Common myeloid progenitor, CD34-positive (primary cell): ENCODE measurements around the gene DARS1.

Experiments
- CTCF ChIA-PET: fragments of 350-600 bp; sonication (Branson Sonifier 250); formaldehyde crosslinking; loops from one replicate; lab custom pipeline; 2021; ENCODE audit warnings: antibody characterized with exemption; lab: Charles Lee
- POLR2A ChIA-PET: fragments of 350-600 bp; sonication (Branson Sonifier 250); formaldehyde crosslinking; loops from one replicate; lab custom pipeline; 2021; ENCODE audit warnings: antibody characterized with exemption; lab: Charles Lee
- DNase-seq, 3 donors: peaks; one replicate each; pipeline versions ENCODE4 v3.0.0 to v3.0.0-alpha.2; 2013
- H3K27ac ChIP-seq, 2 experiments: 1 replicate in 1 of 2; 2 replicates in 1 of 2; pipeline ENCODE4 v1.7.0; 2013; ENCODE audit warnings: inconsistent platforms in 2 of 2, low read length in 2 of 2, mild to moderate bottlenecking in 2 of 2, low read depth in 1 of 2, moderate library complexity in 1 of 2; ENCODE audit not compliant: severe bottlenecking in 2 of 2, insufficient read depth in 1 of 2, poor library complexity in 1 of 2
- H3K27me3 ChIP-seq, 5 experiments: replicated peaks in 2 of 5; 1 replicate in 3 of 5; 2 replicates in 2 of 5; pipeline versions ENCODE4 v1.6.1 to v1.7.0; 2013; ENCODE audit warnings: low read length in 4 of 5, mild to moderate bottlenecking in 2 of 5, moderate library complexity in 2 of 5, inconsistent platforms in 1 of 5; ENCODE audit not compliant: insufficient read depth in 5 of 5, control insufficient read depth in 4 of 5
- H3K36me3 ChIP-seq, 4 experiments: 1 replicate in 2 of 4; 2 replicates in 2 of 4; pipeline versions ENCODE4 v1.6.1 to v1.7.0; 2013; ENCODE audit warnings: low read length in 3 of 4, control low read depth in 1 of 4, mild to moderate bottlenecking in 1 of 4; ENCODE audit not compliant: control insufficient read depth in 4 of 4, insufficient read depth in 4 of 4
- H3K4me1 ChIP-seq, 4 experiments: 1 replicate in 3 of 4; 2 replicates in 1 of 4; pipeline versions ENCODE4 v1.6.1 to v1.7.1; 2013; ENCODE audit warnings: low read length in 3 of 4, mild to moderate bottlenecking in 3 of 4, control low read depth in 1 of 4, inconsistent platforms in 1 of 4, moderate library complexity in 1 of 4; ENCODE audit not compliant: control insufficient read depth in 4 of 4, insufficient read depth in 4 of 4; ENCODE audit errors: control extremely low read depth in 1 of 4
- H3K4me3 ChIP-seq, 7 experiments: 1 replicate in 4 of 7; 2 replicates in 3 of 7; pipeline versions ENCODE4 v1.5.1 to v1.7.0; 2013; ENCODE audit warnings: mild to moderate bottlenecking in 7 of 7, low read length in 6 of 7, moderate library complexity in 6 of 7, inconsistent platforms in 2 of 7, low read depth in 2 of 7, control low read depth in 1 of 7; ENCODE audit not compliant: insufficient read depth in 4 of 7, control insufficient read depth in 1 of 7; ENCODE audit errors: extremely low read depth in 1 of 7
- H3K9me3 ChIP-seq, 5 experiments: 1 replicate in 4 of 5; 2 replicates in 1 of 5; pipeline versions ENCODE4 v1.6.1 to v1.7.1; 2013; ENCODE audit warnings: low read length in 4 of 5, mild to moderate bottlenecking in 2 of 5, inconsistent platforms in 1 of 5, low read depth in 1 of 5, moderate library complexity in 1 of 5; ENCODE audit not compliant: control insufficient read depth in 4 of 5, insufficient read depth in 2 of 5; ENCODE audit errors: control extremely low read depth in 1 of 5
- WGBS: methylation state at CpG from one replicate; pipeline ENCODE4 v1.1.5; 2013; ENCODE audit not compliant: insufficient coverage; 5-methylcytosine and 5-hydroxymethylcytosine counted together

The DARS1 gene

GRCh38 chr2:135931776-135932443 lies 53.5 kb downstream of the DARS1 start:
- Histone ChIP-seq H3K4me3 (no peak overlapping the region), H3K4me1 (peaks cover 2 to 18% (median 7%) of the 10 kb centered on the region in 4 experiments), H3K27me3 (no peaks in the 10 kb centered on the region), H3K36me3 (peaks cover 13 to 30% (median 22%) of the 10 kb centered on the region in 4 experiments), H3K9me3 (no peaks in the 10 kb centered on the region), H3K27ac (peak overlapping the region in 1 of 2 experiments; percentile 27)
- ChIA-PET POLR2A (interaction anchor here (0.7 kb wide), 1 partner anchor 26 kb away, joined by 4 read pairs; no protein-coding TSS in a partner anchor), CTCF (interaction anchor here (1.6 kb wide), 1 partner anchor 446 kb away, joined by 3 read pairs; no protein-coding TSS in a partner anchor)
- peak; percentile 14 to 85 (median 82) for DNase-seq

- Histone ChIP-seq H3K9me3 (no peaks in the 10 kb centered on the region), H3K27ac (no peak overlapping the region), H3K4me3 (no peak overlapping the region), H3K36me3 (peaks cover 15 to 36% (median 20%) of the 10 kb centered on the region in 4 experiments), H3K4me1 (peaks cover 0 to 4% (median under 1%) of the 10 kb centered on the region in 4 experiments), H3K27me3 (no peaks in the 10 kb centered on the region)
- WGBS = 86% methylated on average over 1 of the region's 3 CpGs
- no peak for DNase-seq
- ChIA-PET POLR2A (no interaction called here), CTCF (no interaction called here)
These were observed 58.8 kb downstream of the DARS1 start for GRCh38 chr2:135926605-135927004.

- Histone ChIP-seq H3K4me3 (no peak overlapping the region), H3K9me3 (no peaks in the 10 kb centered on the region), H3K27ac (no peak overlapping the region), H3K36me3 (peaks cover 11 to 32% (median 15%) of the 10 kb centered on the region in 4 experiments), H3K4me1 (no peaks in the 10 kb centered on the region), H3K27me3 (no peaks in the 10 kb centered on the region)
- CTCF ChIA-PET = interaction anchor here (1.0 to 1.2 kb wide), 2 partner anchors 452 to 456 kb away, joined by 3 to 4 read pairs; no protein-coding TSS in a partner anchor
- POLR2A ChIA-PET = interaction anchor here (0.6 kb wide), 1 partner anchor 376 kb away, joined by 4 read pairs; no protein-coding TSS in a partner anchor
- WGBS = no CpG with 5 or more reads among the region's 2 CpGs
- DNase-seq = no peak
These were observed 59.9 kb downstream of the DARS1 start for GRCh38 chr2:135925571-135925970.

- Histone ChIP-seq H3K27me3 (no peaks in the 10 kb centered on the region), H3K4me1 (no peaks in the 10 kb centered on the region), H3K4me3 (no peak overlapping the region), H3K27ac (no peak overlapping the region), H3K9me3 (no peaks in the 10 kb centered on the region), H3K36me3 (peaks cover under 1 to 17% (median 4%) of the 10 kb centered on the region in 4 experiments)
- CTCF ChIA-PET = interaction anchor here (1.5 to 7.4 kb wide), 3 partner anchors 18 to 467 kb away, joined by 4 to 238 read pairs (median 19); no protein-coding TSS in a partner anchor
- DNase-seq = peak; percentile 62 to 79 (median 72)
- POLR2A ChIA-PET = no interaction called here
- WGBS = 87% methylated on average over 2 of the region's 3 CpGs
These were observed 69.2 kb downstream of the DARS1 start for GRCh38 chr2:135916207-135916606.

- no CpG with 5 or more reads among the region's 3 CpGs for WGBS
- CTCF ChIA-PET = interaction anchor here (0.9 to 7.4 kb wide), 19 partner anchors 10 to 509 kb away, joined by 3 to 238 read pairs (median 4); no protein-coding TSS in a partner anchor
- Histone ChIP-seq H3K4me1 (no peaks in the 10 kb centered on the region), H3K27me3 (no peaks in the 10 kb centered on the region), H3K4me3 (no peak overlapping the region), H3K36me3 (peaks cover 4 to 24% (median 13%) of the 10 kb centered on the region in 4 experiments), H3K27ac (peak overlapping the region in 1 of 2 experiments; percentile 19), H3K9me3 (no peaks in the 10 kb centered on the region)
- no peak for DNase-seq
- POLR2A ChIA-PET = no interaction called here
These were observed 70.9 kb downstream of the DARS1 start for GRCh38 chr2:135914485-135914884.

GRCh38 chr2:135913727-135914365 lies 71.6 kb downstream of the DARS1 start:
- H3K27me3 ChIP-seq = no peaks in the 10 kb centered on the region
- DNase-seq = peak; percentile 57 to 84 (median 71)
- CTCF ChIA-PET = interaction anchor here (0.6 to 7.4 kb wide), 21 partner anchors 10 to 1340 kb away, joined by 3 to 238 read pairs (median 4); no protein-coding TSS in a partner anchor
- no peak overlapping the region for H3K4me3 ChIP-seq
- WGBS = 100% methylated on average over 1 of the region's 5 CpGs
- H3K4me1 ChIP-seq = no peaks in the 10 kb centered on the region
- no peaks in the 10 kb centered on the region for H3K9me3 ChIP-seq
- H3K36me3 ChIP-seq = peaks cover 4 to 27% (median 15%) of the 10 kb centered on the region in 4 experiments
- H3K27ac ChIP-seq = peak overlapping the region in 1 of 2 experiments; percentile 19
- POLR2A ChIA-PET = interaction anchor here (0.6 kb wide), 2 partner anchors 451 to 467 kb away, joined by 5 to 7 read pairs; no protein-coding TSS in a partner anchor
